Activated gamma-delta T cell treated with Interleukin-2 at 50 U/mL for 16 hours (primary cell): ENCODE measurements around the gene AHDC1.
A peak's percentile ranks its signal among the peaks of the same experiment; 100 is the strongest.

Experiments
- DNase-seq: peaks from one replicate; pipeline ENCODE4 v3.0.0-alpha.2; 2020

Gene AHDC1

GRCh38 chr1:27614043-27614624 lies 10.2 kb upstream of the AHDC1 start:
- no peak for DNase-seq

DNA sequence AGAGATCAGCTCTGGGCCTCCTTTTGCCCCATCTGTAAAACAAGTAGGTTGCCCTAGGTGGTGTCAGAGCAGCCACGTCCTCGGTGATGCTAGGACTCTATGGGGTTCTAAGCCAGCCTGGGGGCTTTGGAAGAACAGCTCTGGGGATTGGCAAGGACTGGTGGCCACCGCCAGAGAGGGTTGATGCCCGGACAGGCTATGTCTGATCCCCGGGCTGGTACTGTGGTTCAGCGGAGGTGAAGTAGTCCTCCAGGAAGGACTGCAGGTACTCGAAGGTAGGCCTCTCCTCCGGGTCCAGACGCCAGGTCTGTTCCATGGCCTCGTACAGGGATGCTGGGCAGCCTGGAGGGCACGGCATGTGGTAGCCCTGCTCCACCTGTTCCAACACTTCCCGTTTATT lies 8.8 kb upstream of the AHDC1 start:
- DNase-seq: no peak

GRCh38 chr1:27611450-27611849 lies 7.5 kb upstream of the AHDC1 start:
- DNase-seq: no peak

DNA sequence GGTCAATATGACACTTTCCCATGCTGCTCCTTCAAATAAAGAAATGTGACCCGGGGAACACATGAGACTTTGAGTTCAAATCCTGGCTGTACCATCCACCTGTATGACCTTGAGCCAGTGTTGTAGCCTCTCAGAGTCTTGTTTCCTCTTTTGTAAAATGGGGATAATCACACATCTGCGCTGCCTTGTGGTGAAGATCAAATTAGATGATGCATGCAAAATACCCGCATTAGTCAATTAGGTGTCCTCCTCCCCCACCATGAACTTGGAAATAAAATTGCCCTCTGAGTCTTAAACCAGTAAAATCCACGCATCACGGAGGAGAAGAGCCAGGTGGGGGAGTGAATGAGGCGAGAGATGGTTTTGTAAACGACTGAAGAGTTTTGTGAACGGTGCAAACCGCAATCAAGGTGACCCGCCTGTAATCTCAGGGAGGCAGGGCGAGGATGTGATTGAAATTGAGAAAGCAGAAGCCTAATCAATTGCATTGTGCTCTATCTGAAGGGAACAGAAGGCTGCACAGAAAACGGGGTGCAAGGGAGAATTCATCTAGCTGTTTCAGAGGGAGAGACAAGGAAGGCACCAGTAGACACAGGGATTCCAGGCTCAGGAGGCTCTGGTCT lies 5.8 kb upstream of the AHDC1 start:
- DNase-seq: no peak

DNA sequence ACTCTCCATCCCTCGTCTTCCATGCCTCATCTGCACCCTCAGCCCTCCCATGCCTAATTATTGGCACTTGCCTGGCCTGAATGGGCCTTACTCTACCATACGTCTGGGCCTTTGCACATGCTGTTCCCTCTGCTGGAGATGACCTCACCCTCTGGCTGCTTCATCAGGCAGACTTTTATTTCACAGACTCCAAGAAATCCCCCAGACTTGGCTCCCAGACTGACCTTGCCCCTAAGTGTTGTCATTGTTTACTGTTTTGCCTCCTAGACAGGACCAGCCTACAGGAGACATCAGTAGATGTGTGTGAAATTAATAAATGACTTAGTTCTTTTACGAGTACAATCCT lies 5.2 kb upstream of the AHDC1 start:
- no peak for DNase-seq

GRCh38 chr1:27607239-27607804 lies 3.4 kb upstream of the AHDC1 start:
- DNase-seq: no peak

GRCh38 chr1:27606708-27607238 lies 2.8 kb upstream of the AHDC1 start:
- no peak for DNase-seq

DNA sequence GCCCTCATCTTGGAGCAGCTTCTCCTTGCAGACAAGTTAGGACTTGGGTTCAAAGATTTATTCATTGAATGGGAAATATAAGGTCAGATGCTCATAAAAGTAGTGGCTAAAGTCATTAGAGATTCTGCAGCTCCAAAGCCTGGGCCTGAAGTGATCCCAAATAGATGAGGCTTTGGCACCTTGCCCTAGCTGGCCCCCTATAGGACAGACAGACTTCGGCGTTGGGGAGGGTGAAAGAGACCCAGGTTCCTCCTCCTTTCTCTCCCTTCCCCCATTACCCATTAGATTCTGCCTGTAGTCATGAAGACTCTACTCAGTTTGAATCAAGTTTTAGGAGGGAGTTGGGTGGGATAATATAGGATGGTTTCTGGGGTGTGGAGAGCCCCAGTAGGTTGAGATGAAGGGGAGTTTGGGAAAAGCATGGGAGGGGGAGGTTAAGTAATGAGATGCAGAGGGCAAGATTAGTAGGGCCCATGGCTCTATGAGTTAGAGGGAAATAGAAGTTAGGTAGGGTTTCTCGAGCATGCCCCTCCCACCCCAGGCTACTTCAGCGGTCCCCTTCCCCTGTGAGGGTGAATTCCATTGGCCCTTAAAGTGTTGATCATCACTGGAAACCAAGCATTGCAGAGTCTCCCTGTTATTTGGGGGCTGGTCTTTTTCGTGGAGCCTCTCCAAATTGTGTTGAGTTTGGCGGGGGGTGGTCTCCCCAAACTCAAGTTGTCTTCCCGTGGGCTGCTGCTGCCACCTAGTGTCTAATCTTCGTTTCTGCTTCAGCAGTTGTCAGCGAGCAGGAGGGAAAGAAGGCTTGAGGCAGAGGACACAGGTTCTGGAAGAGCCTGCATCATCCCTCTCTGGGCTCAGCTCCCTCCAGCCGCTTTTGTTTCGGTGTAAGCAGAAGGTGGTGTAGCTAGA lies 2.1 kb upstream of the AHDC1 start:
- DNase-seq: peak; percentile 62

DNA sequence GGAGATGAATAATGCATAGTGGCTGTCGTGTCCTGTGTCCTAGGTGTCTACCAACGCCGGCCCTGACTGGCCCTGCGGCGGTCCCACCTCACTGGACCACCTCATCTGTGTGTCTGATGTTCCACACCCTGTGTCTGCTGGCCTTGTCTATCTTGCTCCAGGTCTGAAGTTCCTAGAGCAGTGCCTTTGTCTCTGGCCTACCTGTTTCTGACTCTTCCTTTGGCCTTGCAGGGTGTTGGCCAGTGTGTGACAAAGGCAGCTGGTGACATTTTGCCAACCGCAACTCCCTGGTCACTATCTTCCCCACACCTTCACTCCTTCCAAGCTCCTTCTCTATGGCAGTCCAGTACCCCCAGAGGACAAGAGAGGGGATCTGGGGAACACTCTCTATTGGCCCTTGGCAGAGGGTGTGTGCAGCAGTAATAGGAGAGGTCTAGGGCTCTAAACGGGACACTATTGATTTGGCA lies 1.4 kb upstream of the AHDC1 start:
- DNase-seq: no peak

GRCh38 chr1:27604579-27605299 lies 795 bp upstream of the AHDC1 start:
- no peak for DNase-seq

DNA sequence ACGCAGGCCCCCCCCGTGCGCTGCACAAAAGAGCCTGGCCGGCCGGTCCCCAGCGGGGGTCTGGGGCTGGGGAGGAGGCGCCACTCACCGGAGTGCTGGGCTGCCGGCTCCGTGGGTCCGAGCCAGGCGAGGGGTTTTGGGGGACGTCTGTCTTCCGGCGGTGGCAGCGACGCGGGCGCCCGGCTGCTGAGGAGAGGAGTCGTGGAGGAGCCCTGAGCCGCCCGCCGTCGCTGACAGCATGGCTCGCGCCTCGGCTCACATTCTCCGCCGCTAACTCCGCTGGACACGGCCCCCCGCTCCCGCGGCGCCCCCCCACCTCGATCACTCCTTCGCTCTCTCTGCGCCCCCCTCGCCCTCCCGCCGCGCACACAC lies 649 bp downstream of the AHDC1 start:
- peak; percentile 27 for DNase-seq

DNA sequence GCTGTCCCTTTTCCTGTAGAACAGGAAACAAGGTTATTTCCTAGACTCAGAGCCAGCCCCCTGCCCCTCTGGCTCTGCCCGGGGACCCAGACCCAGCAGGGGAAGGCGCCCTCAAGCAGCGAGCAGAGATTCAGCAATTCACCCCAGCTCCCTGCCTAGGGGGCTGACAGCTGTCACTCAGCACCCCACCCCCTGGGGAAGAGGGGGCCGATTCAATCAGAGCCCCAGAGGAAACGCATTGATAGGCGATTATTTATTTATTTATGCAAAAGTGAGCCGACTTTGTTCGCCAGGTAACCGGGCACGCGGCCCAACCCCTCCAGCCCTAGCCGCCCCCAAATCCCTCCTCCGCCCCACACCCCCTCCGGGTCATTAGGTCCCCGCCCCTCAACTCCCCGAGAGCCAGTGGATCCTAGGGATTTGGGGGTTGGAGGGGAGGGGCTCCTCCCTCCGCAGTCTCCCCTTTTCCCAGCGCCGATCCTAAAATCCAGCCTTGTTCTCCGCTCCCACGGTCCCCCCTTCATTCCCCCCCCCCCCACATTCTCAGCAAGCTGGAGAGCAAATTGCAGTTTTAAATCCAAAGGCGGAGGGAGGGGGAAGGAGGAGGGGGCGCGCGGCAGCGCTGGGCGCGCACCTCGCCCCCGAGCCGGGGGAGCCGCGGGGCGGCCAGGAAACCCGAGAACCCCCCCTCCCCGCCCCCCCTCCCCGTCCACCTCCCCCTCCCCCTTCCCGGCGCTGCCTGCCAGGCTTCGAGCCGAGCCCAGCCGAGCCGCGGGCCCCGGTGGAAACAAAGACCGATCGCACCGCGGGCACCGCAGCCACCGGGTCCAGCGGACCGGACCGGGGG lies 1.3 kb downstream of the AHDC1 start:
- peak; percentile 32 for DNase-seq

- no peak for DNase-seq
Observed at GRCh38 chr1:27601771-27602461, 2.0 kb downstream of the AHDC1 start.

DNA sequence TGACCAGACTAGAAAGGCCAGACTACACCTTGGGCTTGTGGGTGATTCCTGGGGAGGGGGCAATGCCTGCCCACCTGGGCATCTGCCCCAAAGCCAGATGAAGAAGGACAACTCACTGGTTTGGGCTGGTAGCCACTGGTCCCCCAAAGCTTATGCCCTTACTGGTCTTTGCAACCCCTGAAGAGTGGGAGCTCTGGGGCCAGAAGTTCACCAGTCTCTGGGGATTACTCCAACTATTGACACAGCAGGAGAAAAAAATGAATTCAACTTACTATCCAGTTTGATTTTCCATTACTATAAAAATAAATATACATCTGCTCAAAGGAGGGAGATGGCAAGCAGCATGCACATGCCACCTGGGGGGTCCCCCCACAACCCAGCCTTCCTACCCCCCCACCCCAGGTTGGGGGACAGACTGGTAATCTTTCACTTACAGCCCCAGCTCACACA lies 2.6 kb downstream of the AHDC1 start:
- no peak for DNase-seq

GRCh38 chr1:27600498-27601175 lies 3.3 kb downstream of the AHDC1 start:
- DNase-seq: no peak

DNA sequence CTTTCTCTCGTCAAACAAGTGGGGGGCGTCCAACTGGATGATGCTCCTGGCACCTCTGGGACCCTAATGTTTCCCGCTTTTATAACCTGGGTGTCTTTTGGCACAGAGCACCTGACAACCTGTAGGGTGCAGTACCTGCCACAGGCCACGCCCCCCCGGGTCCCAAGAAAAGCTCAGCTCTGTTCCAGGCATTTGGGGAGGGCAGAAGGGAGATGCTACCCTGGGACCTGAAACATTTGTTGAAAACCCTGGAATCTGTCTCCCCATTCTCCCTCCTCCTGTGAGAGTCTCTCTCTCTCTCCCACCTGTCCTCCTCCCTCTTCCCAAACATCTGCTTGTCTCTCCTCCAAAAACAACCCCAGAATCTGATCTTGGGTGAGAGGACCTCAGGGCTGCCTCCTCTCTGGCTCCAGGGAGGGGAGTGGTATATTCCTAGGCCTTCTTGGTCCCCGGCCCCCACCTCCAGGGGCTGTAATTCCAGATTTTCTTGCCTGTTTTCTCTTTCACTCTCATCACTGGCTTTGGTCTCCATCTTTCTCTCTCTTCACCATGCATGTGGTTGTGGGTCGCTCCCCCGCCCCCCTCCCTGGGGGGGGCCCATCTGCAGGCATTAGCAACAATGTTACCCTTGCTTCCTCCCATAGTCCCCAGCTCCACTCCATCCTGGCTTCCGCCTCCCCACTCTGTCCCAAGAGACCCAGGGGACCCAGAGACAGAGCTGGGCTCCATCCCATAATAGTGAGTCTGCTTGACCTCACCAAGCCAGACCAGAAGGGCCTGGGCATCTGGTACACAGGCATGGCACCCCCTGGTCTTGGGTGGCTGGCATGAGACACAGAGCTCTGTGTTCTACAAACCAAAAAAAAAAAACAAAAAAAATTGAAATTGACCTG lies 4.1 kb downstream of the AHDC1 start:
- DNase-seq: no peak

GRCh38 chr1:27598902-27599528 lies 4.9 kb downstream of the AHDC1 start:
- no peak for DNase-seq

GRCh38 chr1:27598295-27598687 lies 5.7 kb downstream of the AHDC1 start:
- DNase-seq: no peak
